GM18868 (cell line): ENCODE measurements around the gene NUDT22.

ENCODE experiments used
- ATAC-seq: cut with Tn5 transposase; IDR thresholded peaks from one replicate; pipeline ENCODE4 v1.9.1; 2021; ENCODE audit warnings: mild to moderate bottlenecking, moderate library complexity; ENCODE audit not compliant: unreplicated experiment

Gene NUDT22, protein sequence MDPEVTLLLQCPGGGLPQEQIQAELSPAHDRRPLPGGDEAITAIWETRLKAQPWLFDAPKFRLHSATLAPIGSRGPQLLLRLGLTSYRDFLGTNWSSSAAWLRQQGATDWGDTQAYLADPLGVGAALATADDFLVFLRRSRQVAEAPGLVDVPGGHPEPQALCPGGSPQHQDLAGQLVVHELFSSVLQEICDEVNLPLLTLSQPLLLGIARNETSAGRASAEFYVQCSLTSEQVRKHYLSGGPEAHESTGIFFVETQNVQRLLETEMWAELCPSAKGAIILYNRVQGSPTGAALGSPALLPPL

DNA sequence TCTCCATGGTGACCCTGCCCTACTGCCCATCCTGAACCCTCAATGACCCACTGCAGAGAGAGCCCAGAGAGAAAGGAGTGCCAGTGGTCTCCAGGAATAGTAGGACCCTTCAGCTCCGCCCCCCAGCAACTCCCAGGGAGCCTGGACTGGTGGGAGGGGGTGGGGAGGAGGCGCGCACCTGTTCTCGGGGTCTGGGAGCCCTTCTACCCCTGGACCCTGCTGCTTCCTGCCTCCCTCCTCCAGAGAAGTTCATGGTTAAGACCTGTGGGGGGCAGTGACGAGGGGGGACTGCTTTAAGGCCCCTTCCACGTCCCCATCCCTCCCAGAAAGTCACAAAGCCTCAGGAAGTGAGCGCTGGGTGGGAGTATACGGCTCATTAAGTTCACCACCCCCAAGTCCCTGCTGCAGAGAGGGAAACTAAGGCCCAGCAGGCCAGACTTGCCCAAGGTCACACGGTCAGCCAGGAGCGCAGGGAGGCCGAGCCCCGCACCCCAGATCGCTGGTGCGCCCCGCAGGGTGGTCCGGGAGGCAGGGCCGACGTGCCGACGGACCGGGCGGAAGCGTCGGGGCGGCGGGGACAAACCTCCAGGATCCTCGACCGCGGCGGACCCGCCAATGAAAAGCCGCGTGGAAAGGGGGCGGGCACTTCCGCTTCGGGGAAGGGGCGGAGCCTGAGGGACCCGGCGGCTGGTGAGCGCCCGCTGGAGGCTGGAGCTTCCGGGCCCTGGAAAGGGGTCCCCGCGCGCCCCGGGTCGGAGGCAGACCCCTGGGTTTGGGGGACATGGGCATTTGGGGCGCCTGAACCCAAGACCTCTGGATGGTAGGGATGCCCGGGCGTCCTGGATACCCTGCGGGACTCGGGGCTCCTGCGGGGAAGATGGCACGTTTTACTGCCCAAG, at the start of gene NUDT22, which contains the start of gene TRPT1:
Gene NUDT22 (plus strand): TSS at position 667 of the 899 bp plus-strand sequence. CDS start 379 bp downstream, outside the sequence.
Gene TRPT1 (minus strand): TSS at position 579 of the 899 bp plus-strand sequence. CDS start 326 bp downstream, at position 253.
- ATAC-seq: peak; percentile 47

DNA sequence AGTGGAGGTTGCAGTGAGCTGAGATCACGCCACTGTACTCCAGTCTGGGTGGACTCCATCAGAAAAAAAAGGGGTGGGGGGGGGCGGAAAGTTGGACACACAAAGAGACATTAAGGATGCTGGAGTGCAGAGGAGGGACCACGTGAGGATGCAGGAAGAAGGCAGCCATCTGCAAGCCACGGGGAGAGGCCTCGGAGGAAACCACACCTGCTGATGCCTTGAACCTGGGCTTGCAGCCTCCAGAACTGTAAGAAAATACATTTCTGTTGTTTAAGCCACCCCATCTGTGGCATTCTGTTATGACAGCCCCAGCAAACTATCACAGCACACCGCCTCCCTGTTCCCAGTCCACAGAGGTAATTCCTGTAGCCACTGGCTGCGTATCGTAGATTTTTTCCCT, 49.3 kb upstream of the NUDT22 start:
- no peak for ATAC-seq

DNA sequence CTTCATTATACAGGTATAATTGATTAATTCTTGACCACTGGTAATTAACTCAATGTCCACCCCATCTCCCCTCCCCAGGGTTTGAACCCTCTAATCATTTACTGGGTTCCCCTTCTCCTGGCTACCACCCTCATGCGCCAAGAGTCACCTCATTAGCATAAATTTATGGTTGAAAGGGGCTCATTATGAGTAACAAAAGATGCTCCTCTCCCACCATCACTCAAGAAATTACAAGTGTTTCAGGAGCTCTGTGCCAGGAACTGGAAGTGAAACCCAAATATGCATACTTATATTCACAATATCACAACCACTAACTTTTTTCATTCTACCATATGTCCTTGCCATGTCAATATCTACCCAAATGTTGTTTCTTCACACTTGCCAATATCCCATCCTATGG, 47.9 kb upstream of the NUDT22 start:
- no peak for ATAC-seq

DNA sequence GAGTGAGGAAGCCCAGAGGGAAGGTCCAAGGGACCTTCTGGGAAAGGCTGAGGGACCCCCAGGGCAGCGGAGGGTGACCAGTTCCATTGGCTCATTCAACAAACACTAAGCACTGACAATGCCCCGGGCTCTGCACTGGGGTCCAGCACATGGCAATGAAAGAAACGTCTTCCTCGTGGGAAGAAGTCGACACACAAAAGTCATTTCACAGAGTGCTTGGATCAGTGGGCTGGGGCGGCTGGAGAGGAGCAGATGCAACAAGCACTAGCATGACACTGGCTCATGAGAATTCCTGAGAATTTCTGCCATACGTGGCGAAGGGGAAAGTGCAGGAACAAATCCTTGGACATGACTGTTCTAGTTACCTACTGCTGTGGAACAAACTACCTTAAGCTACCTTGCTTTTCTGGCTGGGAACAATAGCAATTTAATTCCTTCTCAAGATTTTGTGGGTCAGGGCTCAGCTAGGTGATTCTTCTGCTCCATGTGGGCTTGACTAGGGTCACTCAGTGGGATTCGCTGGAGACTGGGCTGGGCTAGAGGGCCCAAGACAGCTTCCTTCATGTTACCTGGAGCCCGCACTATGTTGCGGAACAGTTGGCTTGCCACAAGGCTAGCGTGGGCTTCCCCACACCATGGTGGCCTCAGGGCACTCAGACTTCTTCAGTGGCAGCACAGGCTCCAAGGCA, 47.0 kb upstream of the NUDT22 start:
- no peak for ATAC-seq

DNA sequence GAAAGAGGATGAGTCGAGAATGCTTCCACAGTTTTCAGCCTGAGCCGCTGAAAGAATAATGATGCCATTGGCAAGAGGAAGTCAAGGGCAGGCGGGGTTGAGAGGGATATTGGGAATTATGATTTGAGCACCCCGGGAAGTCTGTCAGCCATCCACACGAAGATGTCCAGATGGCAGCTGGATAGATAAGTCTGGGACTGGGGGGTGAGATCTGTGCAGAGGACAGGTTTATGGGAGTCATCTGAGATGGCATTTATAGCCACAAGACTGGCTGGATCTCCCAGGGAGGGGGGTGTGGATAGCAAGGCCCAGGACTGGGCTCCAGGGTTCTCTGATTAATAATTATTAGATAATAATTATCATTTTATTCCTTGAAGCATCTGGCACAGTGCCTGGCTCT, 45.2 kb upstream of the NUDT22 start:
- ATAC-seq: no peak

DNA sequence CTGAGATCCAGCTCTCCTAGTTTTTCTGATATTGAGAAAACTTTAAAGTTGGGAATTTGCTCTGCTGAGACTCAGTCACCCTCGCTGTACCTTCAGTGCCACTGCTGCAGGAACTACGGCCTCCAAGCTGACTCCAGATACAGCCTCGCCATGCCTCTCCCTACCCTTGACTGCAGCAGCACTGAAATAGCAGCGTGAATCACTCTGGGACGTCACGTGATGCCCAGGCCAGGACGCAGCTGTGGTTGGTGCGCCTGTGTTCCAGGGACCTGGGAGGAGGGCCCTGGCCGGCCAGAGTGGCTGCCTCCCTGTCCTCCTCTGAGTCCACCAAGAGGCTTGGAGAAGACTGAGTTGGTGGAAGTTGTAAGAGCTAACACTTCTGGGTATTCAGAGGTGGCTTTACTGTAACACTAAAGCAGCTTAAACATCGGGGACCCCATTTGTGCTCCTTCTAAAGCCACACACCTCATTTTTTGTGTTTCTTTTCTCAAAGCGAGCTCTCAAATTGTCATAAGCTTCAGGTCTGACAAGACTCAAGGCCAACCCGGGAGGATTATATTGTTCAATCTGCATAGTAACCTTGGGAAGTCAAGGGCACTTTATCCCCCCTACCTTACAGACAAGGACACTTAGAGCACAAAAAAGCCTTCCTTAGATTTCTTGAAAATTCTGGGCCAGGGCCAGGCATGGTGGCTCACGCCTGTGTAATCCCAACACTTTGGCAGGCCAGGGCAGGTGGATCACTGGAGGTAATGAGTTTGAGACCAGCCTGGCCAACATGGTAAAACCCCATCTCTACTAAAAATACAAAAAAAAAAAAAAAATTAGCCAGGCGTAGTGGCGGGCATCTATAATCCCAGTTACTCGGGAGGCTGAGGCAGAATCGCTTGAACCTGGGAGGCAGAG, 44.3 kb upstream of the NUDT22 start:
- no peak for ATAC-seq

DNA sequence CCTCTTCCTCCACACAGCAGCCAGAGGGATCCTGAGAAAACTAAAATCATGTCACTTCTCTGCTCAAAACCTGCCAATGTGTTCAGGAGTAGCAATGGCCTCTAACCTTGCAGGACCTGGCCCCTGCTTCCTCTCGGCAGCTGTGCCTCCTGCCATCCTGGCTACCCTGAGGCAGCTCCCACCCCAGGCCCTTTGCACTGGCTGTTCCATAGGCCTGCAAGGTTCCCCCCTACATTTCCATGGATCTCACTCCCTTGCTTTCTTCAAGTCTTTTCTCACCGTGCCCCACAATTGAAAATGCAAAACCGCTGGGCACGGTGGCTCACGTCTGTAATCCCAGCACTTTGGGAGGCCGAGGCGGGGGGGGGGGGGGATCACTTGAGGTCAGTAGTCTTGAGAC, 42.2 kb upstream of the NUDT22 start:
- ATAC-seq: no peak

DNA sequence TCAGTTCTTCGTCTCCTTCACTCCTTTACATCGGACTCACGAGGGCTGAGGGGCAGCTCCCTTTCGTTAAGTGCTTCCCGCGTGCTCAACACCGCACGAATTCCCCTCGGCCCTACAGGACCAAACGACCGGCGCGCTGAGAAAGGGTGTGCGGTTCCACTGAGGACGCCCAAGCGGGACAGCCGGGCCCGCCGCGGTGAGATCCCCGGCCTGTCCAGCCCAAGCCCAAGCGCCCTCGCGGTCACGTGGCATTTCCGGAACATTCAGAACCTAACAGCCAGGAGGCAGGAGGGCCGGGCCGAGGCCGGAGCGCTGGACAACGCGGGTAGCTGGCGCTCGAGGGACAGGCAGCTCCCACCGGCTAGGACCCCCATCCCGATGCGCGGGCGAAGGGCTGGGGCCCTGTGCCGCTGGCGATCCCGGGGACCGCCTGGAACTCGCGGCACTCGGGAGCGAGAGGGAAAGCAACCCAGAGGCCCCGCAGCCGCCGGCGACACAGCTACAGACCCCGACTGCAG, 40.8 kb upstream of the NUDT22 start:
- ATAC-seq: peak; percentile 14

DNA sequence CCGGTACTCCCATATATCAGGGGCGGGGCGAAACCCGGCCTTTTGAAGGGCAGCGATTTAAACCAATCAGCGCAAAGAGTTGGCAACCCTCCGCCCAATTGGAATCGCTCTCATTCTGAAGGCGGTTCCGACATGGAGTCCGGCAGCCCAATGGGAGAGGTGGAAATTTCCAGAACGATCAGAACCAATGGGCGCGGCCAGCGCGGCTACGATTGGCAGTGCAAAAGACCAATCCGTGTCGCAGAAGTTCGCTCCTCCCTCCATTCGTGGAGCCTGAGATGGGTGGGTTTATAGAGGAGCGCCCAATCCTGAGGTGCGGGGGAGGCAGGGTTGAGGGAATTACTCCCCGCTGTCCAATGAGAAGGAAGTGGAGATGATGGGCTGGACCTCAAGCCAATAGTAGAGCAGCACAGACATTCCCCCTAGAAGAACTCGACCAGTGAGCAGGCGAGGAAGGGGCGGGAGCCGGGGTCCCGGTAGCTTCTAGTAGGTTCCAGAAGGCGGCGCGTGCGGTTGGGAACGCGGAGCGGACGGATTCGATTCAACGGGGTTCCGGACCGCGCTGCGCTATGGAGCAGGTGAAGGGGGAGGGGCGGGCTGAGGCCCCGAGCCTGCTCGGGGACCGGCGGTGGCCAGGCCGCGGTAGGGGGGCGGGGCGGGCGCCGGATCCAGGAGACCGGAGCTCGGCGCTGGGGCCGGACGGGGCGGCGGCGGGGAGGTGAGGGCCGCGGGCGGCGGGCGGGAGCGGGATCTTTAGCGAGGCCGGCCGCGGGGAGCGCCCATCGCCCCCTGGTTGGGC, 40.2 kb upstream of the NUDT22 start, which contains the start of gene STIP1:
Gene STIP1 (plus strand): TSS at position 479 of the 799 bp plus-strand sequence. CDS start 91 bp downstream, at position 570.
- ATAC-seq: peak; percentile 80

DNA sequence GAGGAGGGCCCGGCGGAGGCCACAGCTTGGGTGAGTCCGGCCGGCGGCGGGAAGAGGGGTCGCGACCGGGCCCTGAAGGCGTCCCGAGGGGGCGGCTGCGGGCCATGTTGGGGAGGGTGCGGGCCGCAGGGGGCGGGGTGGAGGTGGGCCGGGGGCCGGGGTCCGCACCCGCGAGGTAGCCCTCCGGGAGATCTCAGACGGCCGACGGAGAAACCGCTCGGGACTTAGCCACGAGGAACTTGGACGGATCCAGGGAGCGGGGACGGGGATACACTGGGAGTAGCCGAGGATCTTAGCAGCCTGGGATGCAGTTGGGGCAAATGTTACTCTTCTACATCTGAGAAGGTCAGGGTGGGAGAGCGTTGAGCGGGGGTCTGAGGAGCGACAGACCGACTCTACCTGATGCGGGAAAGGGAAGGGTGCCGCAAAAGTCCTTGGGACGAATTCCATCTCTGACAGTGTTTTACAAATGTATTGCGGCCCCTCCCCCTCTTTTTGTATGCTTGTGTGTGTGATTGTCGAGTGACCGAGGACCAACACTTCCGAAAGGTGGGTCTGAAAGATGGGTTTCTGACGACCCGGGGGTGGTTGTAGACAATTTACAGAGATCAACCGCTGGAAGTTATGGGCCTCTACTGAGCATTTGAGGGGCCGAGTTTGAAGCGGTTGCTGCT, 39.4 kb upstream of the NUDT22 start:
- ATAC-seq: no peak

DNA sequence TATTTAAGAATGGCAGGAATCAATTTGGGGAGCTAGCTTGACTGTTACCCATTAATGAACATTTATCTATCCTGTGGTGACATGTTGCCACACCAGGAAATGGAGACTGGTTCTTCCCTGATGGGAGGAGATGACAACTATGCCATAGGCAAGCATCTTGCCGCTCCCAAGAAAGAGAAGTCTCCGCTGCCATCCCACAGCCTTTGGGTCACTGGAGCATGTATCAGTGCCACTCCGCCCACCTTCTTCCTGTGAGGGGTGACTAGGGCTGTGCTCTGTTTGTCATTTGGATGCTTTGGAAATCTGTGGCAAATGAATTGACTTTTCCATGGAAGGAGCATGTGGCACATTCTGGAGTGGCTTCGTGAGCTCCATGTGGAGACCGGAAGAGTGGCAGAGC, 33.6 kb upstream of the NUDT22 start:
- no peak for ATAC-seq

DNA sequence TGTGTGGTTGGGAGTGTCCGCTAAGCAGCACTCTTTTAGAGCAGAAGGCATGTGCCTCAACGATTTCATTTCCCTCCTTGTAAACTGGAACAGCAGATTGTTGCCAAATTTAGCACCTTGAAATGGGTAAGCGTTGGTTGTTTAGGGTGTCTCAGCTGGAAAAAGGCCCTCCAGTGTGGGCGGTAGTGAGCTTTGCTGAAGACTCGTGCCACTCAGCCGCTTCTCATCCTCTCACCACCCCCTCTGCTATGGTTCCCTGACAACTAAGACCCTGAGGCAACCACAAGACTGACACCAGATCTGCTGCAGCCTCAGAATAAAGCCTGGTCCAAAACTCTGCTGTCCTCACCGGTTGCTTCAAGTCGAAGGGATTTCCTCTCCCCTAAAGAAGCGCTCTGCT, 29.4 kb upstream of the NUDT22 start:
- ATAC-seq: no peak

DNA sequence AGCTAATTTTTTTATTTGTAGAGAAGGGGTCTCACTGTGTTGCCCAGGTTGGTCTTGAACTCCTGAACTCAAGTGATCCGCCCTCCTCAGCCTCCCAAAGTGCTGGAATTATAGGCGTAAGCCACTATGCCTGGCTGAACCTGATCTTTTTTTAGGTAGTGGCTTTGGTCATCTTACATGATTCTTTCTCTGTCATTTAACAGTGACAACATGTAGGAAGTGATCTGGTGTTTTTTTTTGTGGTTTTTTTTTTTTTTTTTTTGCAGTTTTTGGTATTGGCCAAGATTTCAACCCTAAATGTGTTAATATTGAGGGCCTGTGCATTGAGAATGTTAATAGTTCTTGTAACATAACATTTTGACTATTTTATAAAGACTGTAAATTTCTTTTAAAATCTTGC, 27.6 kb upstream of the NUDT22 start:
- ATAC-seq: no peak

DNA sequence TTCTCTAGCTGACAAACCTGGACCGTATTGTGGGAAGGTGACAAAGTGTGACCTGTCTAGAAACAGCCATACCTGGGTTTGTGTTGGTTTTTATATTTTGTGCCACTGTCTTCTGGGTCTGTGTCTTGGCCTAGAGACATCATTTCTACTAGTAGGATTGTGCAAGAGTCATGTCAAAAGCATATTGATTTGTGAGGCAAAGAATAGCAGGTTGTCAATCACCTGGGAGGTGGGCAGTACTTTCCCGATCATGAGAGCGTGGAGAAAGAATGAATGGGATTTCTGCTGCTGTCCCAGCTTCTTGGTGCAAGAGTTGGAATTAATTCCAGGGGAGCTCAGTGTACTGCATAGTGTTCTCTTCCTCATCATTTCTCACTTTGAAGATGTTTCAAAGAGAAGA, 24.5 kb upstream of the NUDT22 start:
- ATAC-seq: no peak

DNA sequence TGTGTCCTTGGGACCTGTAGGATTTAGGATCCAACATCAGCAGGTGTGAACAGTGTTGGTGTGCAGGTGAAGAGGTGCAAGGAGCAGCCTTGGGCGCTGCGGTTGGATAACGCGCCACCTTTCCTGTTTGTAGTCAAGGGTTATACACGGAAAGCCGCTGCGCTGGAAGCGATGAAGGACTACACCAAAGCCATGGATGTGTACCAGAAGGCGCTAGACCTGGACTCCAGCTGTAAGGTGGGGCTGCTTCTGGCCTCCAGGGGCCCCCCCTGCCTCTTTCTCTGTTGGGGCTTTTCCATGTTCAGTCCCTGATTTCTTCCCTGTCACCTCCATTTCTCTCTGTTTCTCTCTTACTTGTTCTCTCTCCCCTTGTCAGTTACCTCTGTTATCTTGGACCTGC, 23.1 kb upstream of the NUDT22 start:
- ATAC-seq: no peak

DNA sequence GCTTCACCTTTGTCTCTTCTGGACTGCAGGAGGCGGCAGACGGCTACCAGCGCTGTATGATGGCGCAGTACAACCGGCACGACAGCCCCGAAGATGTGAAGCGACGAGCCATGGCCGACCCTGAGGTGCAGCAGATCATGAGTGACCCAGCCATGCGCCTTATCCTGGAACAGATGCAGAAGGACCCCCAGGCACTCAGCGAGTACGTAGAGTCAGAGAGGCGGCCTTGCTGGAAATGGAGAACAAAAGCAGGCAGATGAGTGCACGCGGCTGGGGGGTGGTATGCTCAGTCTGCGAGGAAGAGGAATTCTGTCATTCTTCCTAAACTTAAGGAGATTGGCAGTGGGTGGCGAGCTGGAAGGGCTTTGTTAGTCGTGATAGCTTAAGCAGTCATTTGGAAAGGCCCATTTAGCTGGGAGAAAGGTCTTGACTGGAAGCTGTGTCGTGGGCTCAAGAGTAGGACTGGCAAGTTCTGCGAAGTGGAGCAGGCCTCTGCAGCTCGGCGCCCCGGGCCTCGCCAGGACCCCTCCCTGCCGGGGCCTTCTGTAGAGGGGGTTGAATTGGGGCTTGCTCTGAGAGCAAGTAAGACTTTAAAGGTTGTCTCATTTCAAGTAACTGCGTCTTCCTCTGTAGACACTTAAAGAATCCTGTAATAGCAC, 22.5 kb upstream of the NUDT22 start:
- no peak for ATAC-seq

DNA sequence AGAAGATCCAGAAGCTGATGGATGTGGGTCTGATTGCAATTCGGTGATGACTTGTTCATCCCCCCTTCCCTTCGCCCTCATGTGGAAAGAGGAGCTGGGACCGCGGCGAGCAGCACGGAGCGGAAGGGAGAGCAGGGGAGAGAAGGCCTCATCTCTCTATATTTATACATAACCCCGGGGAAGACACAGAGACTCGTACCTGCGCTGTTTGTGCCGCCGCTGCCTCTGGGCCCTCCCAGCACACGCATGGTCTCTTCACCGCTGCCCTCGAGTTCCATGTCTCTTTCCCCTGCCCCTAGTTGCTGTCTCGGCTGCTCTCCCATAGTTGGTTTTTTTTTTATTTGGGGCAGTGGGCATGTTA, 22.0 kb upstream of the NUDT22 start:
- ATAC-seq: no peak

DNA sequence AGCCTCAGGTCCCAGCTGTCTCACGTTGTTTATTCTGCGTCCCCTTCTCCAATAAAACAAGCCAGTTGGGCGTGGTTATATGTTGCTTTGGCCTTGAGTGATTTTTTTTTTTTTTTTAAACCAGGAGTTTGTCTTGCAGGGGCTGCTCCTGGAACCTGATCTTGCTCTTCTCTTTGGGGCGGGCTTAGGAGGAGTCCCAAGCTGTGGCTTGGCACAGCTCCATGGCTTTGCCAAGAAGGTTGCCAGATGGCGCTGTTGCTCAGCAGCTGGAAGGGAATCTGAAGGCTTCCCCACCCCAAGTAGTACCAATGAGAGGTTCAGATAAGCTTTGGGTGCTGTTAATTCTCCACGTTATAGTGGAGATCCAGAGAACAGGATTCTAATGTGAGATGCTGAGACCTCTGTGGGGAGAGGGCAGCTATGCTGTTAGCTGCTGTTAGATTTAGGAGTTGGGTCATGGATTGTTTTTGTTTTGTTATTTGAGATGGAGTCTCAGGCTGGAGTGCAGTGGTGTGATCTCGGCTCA, 21.5 kb upstream of the NUDT22 start:
- no peak for ATAC-seq
